Measurements from ENCODE around the gene SAPCD2. TPM values are rescaled to one million over a fixed set of nuclear protein-coding genes. Genes with fewer than 3 reads are reported as not detected.

SAPCD2 gene
- total RNA-seq, 1 experiment from 2014 or later: 18.4 TPM

DNA sequence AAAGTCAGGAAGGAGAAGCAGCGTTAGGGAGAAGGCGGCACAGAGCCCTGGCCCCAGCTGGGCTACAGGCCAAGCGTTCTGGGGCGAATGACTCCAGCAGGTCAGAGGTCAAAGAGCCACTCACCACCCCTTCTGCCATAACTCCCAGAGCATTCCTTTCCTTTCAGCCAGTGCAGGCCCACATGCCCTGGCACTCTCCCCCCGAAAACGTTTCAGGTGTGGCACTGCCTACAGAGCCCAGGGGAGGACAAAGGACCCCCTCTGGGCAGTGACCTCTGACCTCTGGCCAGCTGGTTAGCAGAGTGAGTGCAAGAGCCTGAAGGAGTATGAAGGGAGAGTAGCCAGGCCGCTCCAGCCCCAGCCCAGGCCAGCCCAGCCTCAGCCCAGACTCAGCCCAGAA lies 47.2 kb downstream of the SAPCD2 start:
- Histone ChIP-seq H3K27ac (ENCODE audit: low read length) (no peak overlapping the region), H3K4me3 (ENCODE audit: low read depth in 2 of 2, low read length in 2 of 2) (no peak overlapping the region), H3K4me1 (ENCODE audit: control insufficient read depth, insufficient read depth, low read length) (peaks cover 22% of the 10 kb centered on the region), H3K36me3 (ENCODE audit: control insufficient read depth, insufficient read depth, low read length) (no peaks in the 10 kb centered on the region), H3K27me3 (ENCODE audit: control insufficient read depth, insufficient read depth, low read length) (no peaks in the 10 kb centered on the region), H3K9me3 (ENCODE audit: control insufficient read depth, insufficient read depth, low read depth, low read length) (no peaks in the 10 kb centered on the region)
- no TSS peak for BruUV-seq (replicated peaks)
- no peak for ATAC-seq
- in situ Hi-C loops (cut with HindIII; ENCODE audit: low pct_unique_long_range_greater_than_20kb, low sequenced_read_pairs) (no loop called here), intact Hi-C loops (cut with micrococcal nuclease; ENCODE audit: unreplicated experiment) (no loop called here)
- TF ChIP-seq SIN3A (IDR thresholded peaks at IDR 0.05; ENCODE audit: borderline replicate concordance, insufficient read depth, low read depth, low read length): no peak
- no peak for TF ChIP-seq POLR2AphosphoS5 (IDR thresholded peaks at IDR 0.05; ENCODE audit: low read depth, low read length)
- TF ChIP-seq TCF7L2 (IDR thresholded peaks at IDR 0.05; ENCODE audit: low read depth, low read length): no peak
- TF ChIP-seq, protein P1, sequence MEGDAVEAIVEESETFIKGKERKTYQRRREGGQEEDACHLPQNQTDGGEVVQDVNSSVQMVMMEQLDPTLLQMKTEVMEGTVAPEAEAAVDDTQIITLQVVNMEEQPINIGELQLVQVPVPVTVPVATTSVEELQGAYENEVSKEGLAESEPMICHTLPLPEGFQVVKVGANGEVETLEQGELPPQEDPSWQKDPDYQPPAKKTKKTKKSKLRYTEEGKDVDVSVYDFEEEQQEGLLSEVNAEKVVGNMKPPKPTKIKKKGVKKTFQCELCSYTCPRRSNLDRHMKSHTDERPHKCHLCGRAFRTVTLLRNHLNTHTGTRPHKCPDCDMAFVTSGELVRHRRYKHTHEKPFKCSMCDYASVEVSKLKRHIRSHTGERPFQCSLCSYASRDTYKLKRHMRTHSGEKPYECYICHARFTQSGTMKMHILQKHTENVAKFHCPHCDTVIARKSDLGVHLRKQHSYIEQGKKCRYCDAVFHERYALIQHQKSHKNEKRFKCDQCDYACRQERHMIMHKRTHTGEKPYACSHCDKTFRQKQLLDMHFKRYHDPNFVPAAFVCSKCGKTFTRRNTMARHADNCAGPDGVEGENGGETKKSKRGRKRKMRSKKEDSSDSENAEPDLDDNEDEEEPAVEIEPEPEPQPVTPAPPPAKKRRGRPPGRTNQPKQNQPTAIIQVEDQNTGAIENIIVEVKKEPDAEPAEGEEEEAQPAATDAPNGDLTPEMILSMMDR (IDR thresholded peaks at IDR 0.05): no peak
- no peak for TF ChIP-seq REST (IDR thresholded peaks at IDR 0.05; ENCODE audit: insufficient read depth in 1 of 2, low read depth in 2 of 2, low read length in 1 of 2)
- ChIA-PET CTCF (no interaction called here), POLR2A (no interaction called here)
- DNase-seq (ENCODE audit: low read depth, low spot score): no peak

- intact Hi-C loops (cut with micrococcal nuclease; ENCODE audit: unreplicated experiment) (no loop called here), in situ Hi-C loops (cut with HindIII; ENCODE audit: low pct_unique_long_range_greater_than_20kb, low sequenced_read_pairs) (no loop called here)
- no peak overlapping the region for H3K4me3 ChIP-seq (ENCODE audit: low read depth in 2 of 2, low read length in 2 of 2)
- DNase-seq (ENCODE audit: low read depth, low spot score) (no peak), ATAC-seq (peak; percentile 6; the same call in 1 of the 2 replicates)
- BruUV-seq (replicated peaks): no TSS peak
- no peaks in the 10 kb centered on the region for H3K9me3 ChIP-seq (ENCODE audit: control insufficient read depth, insufficient read depth, low read depth, low read length)
- ChIA-PET POLR2A (no interaction called here), CTCF (interaction anchor here (0.6 kb wide), 1 partner anchor 24 kb away, joined by 4 read pairs; no protein-coding TSS in a partner anchor)
- H3K36me3 ChIP-seq (ENCODE audit: control insufficient read depth, insufficient read depth, low read length): no peaks in the 10 kb centered on the region
- H3K4me1 ChIP-seq (ENCODE audit: control insufficient read depth, insufficient read depth, low read length): peaks cover 22% of the 10 kb centered on the region
- no peak for TF ChIP-seq REST (IDR thresholded peaks at IDR 0.05; ENCODE audit: insufficient read depth in 1 of 2, low read depth in 2 of 2, low read length in 1 of 2)
- TF ChIP-seq SIN3A (IDR thresholded peaks at IDR 0.05; ENCODE audit: borderline replicate concordance, insufficient read depth, low read depth, low read length): no peak
- TF ChIP-seq, protein P1 (IDR thresholded peaks at IDR 0.05): no peak
- TF ChIP-seq TCF7L2 (IDR thresholded peaks at IDR 0.05; ENCODE audit: low read depth, low read length): no peak
- TF ChIP-seq POLR2AphosphoS5 (IDR thresholded peaks at IDR 0.05; ENCODE audit: low read depth, low read length): no peak
- no peaks in the 10 kb centered on the region for H3K27me3 ChIP-seq (ENCODE audit: control insufficient read depth, insufficient read depth, low read length)
- H3K27ac ChIP-seq (ENCODE audit: low read length): no peak overlapping the region
Observed at GRCh38 chr9:137022662-137023008, 47.7 kb downstream of the SAPCD2 start.
